Liver (tissue), 9 donors: Measurements from ENCODE around the gene SNAP25. TPM values are rescaled to one million over a fixed set of nuclear protein-coding genes. Genes with fewer than 3 reads are reported as not detected.

Experiments
- DNase-seq: peaks from one replicate; pipeline ENCODE4 v3.0.0-alpha.2; 2017; ENCODE audit warnings: low spot score
- H3K27ac ChIP-seq, 2 donors: one replicate each; pipeline ENCODE4 v1.7.0; 2013; ENCODE audit warnings: inconsistent platforms in 2 of 2, low read length in 2 of 2, control low read depth in 1 of 2, low read depth in 1 of 2, mild to moderate bottlenecking in 1 of 2
- H3K27me3 ChIP-seq, 4 donors: one replicate each; pipeline versions ENCODE4 v1.6.1 to v1.7.0; 2013; ENCODE audit warnings: low read length in 3 of 4, inconsistent platforms in 1 of 4, mild to moderate bottlenecking in 1 of 4, moderate library complexity in 1 of 4; ENCODE audit not compliant: control insufficient read depth in 4 of 4, insufficient read depth in 4 of 4
- H3K36me3 ChIP-seq, 4 donors: one replicate each; pipeline versions ENCODE4 v1.6.1 to v1.7.0; 2013; ENCODE audit warnings: low read length in 3 of 4, mild to moderate bottlenecking in 3 of 4, low read depth in 1 of 4, moderate library complexity in 1 of 4; ENCODE audit not compliant: control insufficient read depth in 4 of 4, insufficient read depth in 3 of 4
- H3K4me1 ChIP-seq, 4 donors: one replicate each; pipeline versions ENCODE4 v1.6.1 to v1.7.0; 2013; ENCODE audit warnings: low read length in 3 of 4, mild to moderate bottlenecking in 3 of 4, moderate library complexity in 1 of 4; ENCODE audit not compliant: control insufficient read depth in 4 of 4, insufficient read depth in 4 of 4
- H3K4me3 ChIP-seq, 3 donors: one replicate each; pipeline versions ENCODE4 v1.6.1 to v1.7.0; 2013; ENCODE audit warnings: low read length in 3 of 3, control low read depth in 1 of 3, low read depth in 1 of 3, mild to moderate bottlenecking in 1 of 3
- H3K9ac ChIP-seq, 2 donors: one replicate each; pipeline ENCODE4 v1.7.0; 2013; ENCODE audit warnings: low read length in 2 of 2, mild to moderate bottlenecking in 2 of 2, moderate library complexity in 2 of 2, control low read depth in 1 of 2, low read depth in 1 of 2
- H3K9me3 ChIP-seq, 4 donors: one replicate each; pipeline versions ENCODE4 v1.6.1 to v1.7.0; 2013; ENCODE audit warnings: low read length in 3 of 4; ENCODE audit not compliant: control insufficient read depth in 4 of 4
- EGR1 ChIP-seq, 2 donors: IDR thresholded peaks; 2 replicates each; pipeline ENCODE4 v1.6.1; 2016 to 2018; ENCODE audit warnings: antibody characterized with exemption in 2 of 2, low read depth in 2 of 2
- FOXA1 ChIP-seq: IDR thresholded peaks from 2 replicates; pipeline ENCODE4 v1.6.1; 2016; ENCODE audit warnings: antibody characterized with exemption
- GABPA ChIP-seq, 2 donors: IDR thresholded peaks in 1 of 2; conservative IDR thresholded peaks in 1 of 2; 2 replicates each; pipeline ENCODE4 v1.6.1; 2016; ENCODE audit warnings: antibody characterized with exemption in 2 of 2, mild to moderate bottlenecking in 1 of 2, moderate library complexity in 1 of 2
- HNF4A ChIP-seq, 2 donors: conservative IDR thresholded peaks; 2 replicates each; pipeline ENCODE4 v1.6.1; 2016; ENCODE audit warnings: antibody characterized with exemption in 2 of 2, mild to moderate bottlenecking in 2 of 2
- JUND ChIP-seq, 2 donors: IDR thresholded peaks; 2 replicates each; pipeline ENCODE4 v1.6.1; 2016; ENCODE audit warnings: antibody characterized with exemption in 2 of 2
- NR2F2 ChIP-seq: IDR thresholded peaks from 2 replicates; pipeline ENCODE4 v1.6.1; 2016; ENCODE audit warnings: antibody characterized with exemption
- RAD21 ChIP-seq, 2 donors: IDR thresholded peaks; 2 replicates each; pipeline ENCODE4 v1.6.1; 2016; ENCODE audit warnings: antibody characterized with exemption in 2 of 2, mild to moderate bottlenecking in 2 of 2
- RXRA ChIP-seq, 2 donors: IDR thresholded peaks; 2 replicates each; pipeline ENCODE4 v1.6.1; 2017 to 2018; ENCODE audit warnings: antibody characterized with exemption in 2 of 2, mild to moderate bottlenecking in 1 of 2
- SP1 ChIP-seq: IDR thresholded peaks from 2 replicates; pipeline ENCODE4 v1.6.1; 2018; ENCODE audit warnings: antibody characterized with exemption, mild to moderate bottlenecking
- TAF1 ChIP-seq: conservative IDR thresholded peaks from 2 replicates; pipeline ENCODE4 v1.6.1; 2016; ENCODE audit warnings: antibody characterized with exemption, mild to moderate bottlenecking
- YY1 ChIP-seq: IDR thresholded peaks from 2 replicates; pipeline ENCODE4 v1.6.1; 2016; ENCODE audit warnings: antibody characterized with exemption, mild to moderate bottlenecking
- WGBS: extraction: QIAGEN DNeasy Blood & Tissue Kit; methylation state at CpG from one replicate; pipeline ENCODE4 v1.1.7; 2013; 5-methylcytosine and 5-hydroxymethylcytosine counted together
- polyA plus RNA-seq, 2 donors: library from polyadenylated mRNA; stranded (reverse) in 1 of 2; unstranded in 1 of 2; fragments of 200-250 nt in 1 of 2; fragments of >200 nt in 1 of 2; fragmentation: Nextera tagmentation in 1 of 2; extraction: Ambion mirVana in 1 of 2; gene quantifications; one replicate each; pipeline versions ENCODE4 v1.2.1 to v1.2.3, GENCODE V29; 2013 to 2015
- total RNA-seq, 2 donors: library from RNA; depleted of rRNA; stranded (reverse); fragments of >200 nt; gene quantifications; one replicate each; pipeline ENCODE4 v1.2.3, GENCODE V29; 2014
- TF ChIP-seq, protein P1 (sequence below): IDR thresholded peaks from 2 replicates; pipeline ENCODE4 v1.6.1; 2016; ENCODE audit warnings: antibody characterized with exemption
- TF ChIP-seq, protein P2 (sequence below): IDR thresholded peaks from 2 replicates; pipeline ENCODE4 v1.6.1; 2016; ENCODE audit warnings: antibody characterized with exemption, mild to moderate bottlenecking
- TF ChIP-seq, protein P3 (sequence below): fragments of 150-350 bp; IDR thresholded peaks from 2 replicates; pipeline ENCODE4 v1.5.1; 2017; ENCODE audit warnings: improper control_type of control experiment, low read depth, low read length; ENCODE audit not compliant: missing input control
- TF ChIP-seq, protein P4 (sequence below): IDR thresholded peaks from 2 replicates; pipeline ENCODE4 v1.6.1; 2016; ENCODE audit warnings: antibody characterized with exemption
- donor health status: healthy.
- donor health status: healthy.
- donor health status: healthy.
- donor health status: healthy.
- donor health status: healthy.

Gene SNAP25
- total and polyA plus RNA-seq, 4 donors = 0.32 to 2.7 (median 0.56) TPM

DNA sequence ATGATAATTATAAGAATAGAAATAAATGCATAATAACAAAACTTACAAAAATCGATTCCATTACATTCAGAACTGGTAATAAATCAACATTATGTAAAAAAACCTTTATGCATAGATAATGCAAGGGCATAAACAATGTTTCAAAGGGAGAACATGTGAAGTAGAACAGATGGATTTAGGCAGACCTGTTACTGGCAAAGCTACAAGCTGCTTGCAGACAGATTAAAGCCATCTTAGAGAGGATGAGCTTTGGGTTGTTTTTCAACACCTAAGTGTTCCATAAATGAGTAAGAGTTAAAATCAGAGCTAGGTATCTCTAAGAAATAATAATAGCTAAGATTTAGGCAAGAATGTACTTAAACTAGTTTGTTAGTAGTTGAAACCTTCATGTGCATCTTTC lies 37.2 kb downstream of the SNAP25 start:
- WGBS = 80% methylated on average over 1 of the region's 1 CpG
- Histone ChIP-seq H3K9me3 (no peaks in the 10 kb centered on the region), H3K27ac (no peak overlapping the region), H3K27me3 (no peaks in the 10 kb centered on the region), H3K9ac (no peak overlapping the region), H3K4me1 (peaks cover 0 to 5% (median 0%) of the 10 kb centered on the region in 4 donors), H3K36me3 (peaks cover 0 to 3% (median 0%) of the 10 kb centered on the region in 4 donors), H3K4me3 (no peak overlapping the region)
- no peak for TF ChIP-seq HNF4A (conservative IDR thresholded peaks at IDR 0.05)
- TF ChIP-seq RXRA (IDR thresholded peaks at IDR 0.05) = no peak
- TF ChIP-seq, protein P1, sequence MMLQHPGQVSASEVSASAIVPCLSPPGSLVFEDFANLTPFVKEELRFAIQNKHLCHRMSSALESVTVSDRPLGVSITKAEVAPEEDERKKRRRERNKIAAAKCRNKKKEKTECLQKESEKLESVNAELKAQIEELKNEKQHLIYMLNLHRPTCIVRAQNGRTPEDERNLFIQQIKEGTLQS = no peak
- no peak for TF ChIP-seq RAD21 (IDR thresholded peaks at IDR 0.05)
- TF ChIP-seq SP1 = no peak
- DNase-seq = no peak

DNA sequence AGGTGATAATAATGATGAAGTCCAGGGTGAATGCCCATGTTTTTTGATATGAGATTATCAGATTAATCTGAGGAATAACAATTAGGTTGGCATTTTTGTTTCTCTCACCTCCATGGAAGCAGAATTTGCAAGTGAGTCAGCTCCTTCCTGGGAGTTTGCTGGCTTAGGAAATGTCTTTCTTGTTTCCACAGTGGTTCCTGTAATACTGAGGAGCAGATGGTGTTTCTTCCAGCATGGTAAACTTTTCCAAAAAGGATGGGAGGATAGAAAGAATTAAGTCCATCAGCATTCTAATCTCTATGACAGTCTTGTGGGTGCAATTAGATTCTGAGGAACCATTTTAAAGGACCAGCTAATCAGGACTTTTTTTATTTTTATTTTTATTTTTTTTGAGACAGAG lies 40.5 kb downstream of the SNAP25 start:
- Histone ChIP-seq H3K27me3 (no peaks in the 10 kb centered on the region), H3K4me1 (peaks cover 2 to 16% (median 10%) of the 10 kb centered on the region in 4 donors), H3K4me3 (no peak overlapping the region), H3K27ac (no peak overlapping the region), H3K36me3 (peaks cover 0 to 3% (median 0%) of the 10 kb centered on the region in 4 donors), H3K9me3 (no peaks in the 10 kb centered on the region), H3K9ac (no peak overlapping the region)
- TF ChIP-seq RAD21 (IDR thresholded peaks at IDR 0.05) (no peak), NR2F2 (no peak), HNF4A (conservative IDR thresholded peaks at IDR 0.05) (no peak), RXRA (IDR thresholded peaks at IDR 0.05) (no peak), SP1 (no peak), TAF1 (no peak), EGR1 (IDR thresholded peaks at IDR 0.05; ENCODE audit: low read depth in 2 of 2) (no peak)
- no peak for DNase-seq

- TF ChIP-seq RAD21 (IDR thresholded peaks at IDR 0.05) = no peak
- TF ChIP-seq, protein P2, sequence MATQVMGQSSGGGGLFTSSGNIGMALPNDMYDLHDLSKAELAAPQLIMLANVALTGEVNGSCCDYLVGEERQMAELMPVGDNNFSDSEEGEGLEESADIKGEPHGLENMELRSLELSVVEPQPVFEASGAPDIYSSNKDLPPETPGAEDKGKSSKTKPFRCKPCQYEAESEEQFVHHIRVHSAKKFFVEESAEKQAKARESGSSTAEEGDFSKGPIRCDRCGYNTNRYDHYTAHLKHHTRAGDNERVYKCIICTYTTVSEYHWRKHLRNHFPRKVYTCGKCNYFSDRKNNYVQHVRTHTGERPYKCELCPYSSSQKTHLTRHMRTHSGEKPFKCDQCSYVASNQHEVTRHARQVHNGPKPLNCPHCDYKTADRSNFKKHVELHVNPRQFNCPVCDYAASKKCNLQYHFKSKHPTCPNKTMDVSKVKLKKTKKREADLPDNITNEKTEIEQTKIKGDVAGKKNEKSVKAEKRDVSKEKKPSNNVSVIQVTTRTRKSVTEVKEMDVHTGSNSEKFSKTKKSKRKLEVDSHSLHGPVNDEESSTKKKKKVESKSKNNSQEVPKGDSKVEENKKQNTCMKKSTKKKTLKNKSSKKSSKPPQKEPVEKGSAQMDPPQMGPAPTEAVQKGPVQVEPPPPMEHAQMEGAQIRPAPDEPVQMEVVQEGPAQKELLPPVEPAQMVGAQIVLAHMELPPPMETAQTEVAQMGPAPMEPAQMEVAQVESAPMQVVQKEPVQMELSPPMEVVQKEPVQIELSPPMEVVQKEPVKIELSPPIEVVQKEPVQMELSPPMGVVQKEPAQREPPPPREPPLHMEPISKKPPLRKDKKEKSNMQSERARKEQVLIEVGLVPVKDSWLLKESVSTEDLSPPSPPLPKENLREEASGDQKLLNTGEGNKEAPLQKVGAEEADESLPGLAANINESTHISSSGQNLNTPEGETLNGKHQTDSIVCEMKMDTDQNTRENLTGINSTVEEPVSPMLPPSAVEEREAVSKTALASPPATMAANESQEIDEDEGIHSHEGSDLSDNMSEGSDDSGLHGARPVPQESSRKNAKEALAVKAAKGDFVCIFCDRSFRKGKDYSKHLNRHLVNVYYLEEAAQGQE = no peak
- TF ChIP-seq FOXA1 = no peak
- TF ChIP-seq SP1 = no peak
- TF ChIP-seq GABPA (IDR thresholded peaks at IDR 0.05 in 1 of 2, conservative IDR thresholded peaks at IDR 0.05 in 1 of 2) = no peak
- TF ChIP-seq JUND (IDR thresholded peaks at IDR 0.05) = no peak
- TF ChIP-seq, protein P3, sequence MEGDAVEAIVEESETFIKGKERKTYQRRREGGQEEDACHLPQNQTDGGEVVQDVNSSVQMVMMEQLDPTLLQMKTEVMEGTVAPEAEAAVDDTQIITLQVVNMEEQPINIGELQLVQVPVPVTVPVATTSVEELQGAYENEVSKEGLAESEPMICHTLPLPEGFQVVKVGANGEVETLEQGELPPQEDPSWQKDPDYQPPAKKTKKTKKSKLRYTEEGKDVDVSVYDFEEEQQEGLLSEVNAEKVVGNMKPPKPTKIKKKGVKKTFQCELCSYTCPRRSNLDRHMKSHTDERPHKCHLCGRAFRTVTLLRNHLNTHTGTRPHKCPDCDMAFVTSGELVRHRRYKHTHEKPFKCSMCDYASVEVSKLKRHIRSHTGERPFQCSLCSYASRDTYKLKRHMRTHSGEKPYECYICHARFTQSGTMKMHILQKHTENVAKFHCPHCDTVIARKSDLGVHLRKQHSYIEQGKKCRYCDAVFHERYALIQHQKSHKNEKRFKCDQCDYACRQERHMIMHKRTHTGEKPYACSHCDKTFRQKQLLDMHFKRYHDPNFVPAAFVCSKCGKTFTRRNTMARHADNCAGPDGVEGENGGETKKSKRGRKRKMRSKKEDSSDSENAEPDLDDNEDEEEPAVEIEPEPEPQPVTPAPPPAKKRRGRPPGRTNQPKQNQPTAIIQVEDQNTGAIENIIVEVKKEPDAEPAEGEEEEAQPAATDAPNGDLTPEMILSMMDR = no peak
- TF ChIP-seq TAF1 = no peak
- no peak for TF ChIP-seq RXRA (IDR thresholded peaks at IDR 0.05)
- no peak for TF ChIP-seq YY1
- TF ChIP-seq HNF4A (conservative IDR thresholded peaks at IDR 0.05) = no peak
- TF ChIP-seq, protein P4, sequence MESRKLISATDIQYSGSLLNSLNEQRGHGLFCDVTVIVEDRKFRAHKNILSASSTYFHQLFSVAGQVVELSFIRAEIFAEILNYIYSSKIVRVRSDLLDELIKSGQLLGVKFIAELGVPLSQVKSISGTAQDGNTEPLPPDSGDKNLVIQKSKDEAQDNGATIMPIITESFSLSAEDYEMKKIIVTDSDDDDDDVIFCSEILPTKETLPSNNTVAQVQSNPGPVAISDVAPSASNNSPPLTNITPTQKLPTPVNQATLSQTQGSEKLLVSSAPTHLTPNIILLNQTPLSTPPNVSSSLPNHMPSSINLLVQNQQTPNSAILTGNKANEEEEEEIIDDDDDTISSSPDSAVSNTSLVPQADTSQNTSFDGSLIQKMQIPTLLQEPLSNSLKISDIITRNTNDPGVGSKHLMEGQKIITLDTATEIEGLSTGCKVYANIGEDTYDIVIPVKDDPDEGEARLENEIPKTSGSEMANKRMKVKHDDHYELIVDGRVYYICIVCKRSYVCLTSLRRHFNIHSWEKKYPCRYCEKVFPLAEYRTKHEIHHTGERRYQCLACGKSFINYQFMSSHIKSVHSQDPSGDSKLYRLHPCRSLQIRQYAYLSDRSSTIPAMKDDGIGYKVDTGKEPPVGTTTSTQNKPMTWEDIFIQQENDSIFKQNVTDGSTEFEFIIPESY = no peak
- 79% methylated on average over 1 of the region's 1 CpG for WGBS
- Histone ChIP-seq H3K27me3 (no peaks in the 10 kb centered on the region), H3K9me3 (no peaks in the 10 kb centered on the region), H3K27ac (no peak overlapping the region), H3K4me3 (no peak overlapping the region), H3K4me1 (peaks cover 2 to 21% (median 11%) of the 10 kb centered on the region in 4 donors), H3K9ac (no peak overlapping the region), H3K36me3 (peaks cover 0 to 3% (median 0%) of the 10 kb centered on the region in 4 donors)
- DNase-seq = no peak
These were observed 41.7 kb downstream of the SNAP25 start for GRCh38 chr20:10260316-10260715.
